Uterus (tissue), 4 donors: Measurements from ENCODE around the gene TSNAXIP1. TPM values are rescaled to one million over a fixed set of nuclear protein-coding genes. Genes with fewer than 3 reads are reported as not detected.

Source experiments
- DNase-seq, 2 donors: peaks; one replicate each; pipeline ENCODE4 v3.0.0-alpha.2; 2019 to 2020
- H3K27ac ChIP-seq, 2 donors: fragments of 200-600 bp; sonication (generic); 1 replicate in 1 of 2; 2 replicates in 1 of 2; pipeline ENCODE4 v1.5.1; 2016 to 2018
- H3K27me3 ChIP-seq, 2 donors: fragments of 200-600 bp; sonication (generic); one replicate each; pipeline ENCODE4 v1.5.1; 2018 to 2019; ENCODE audit warnings: control low read depth in 1 of 2
- H3K36me3 ChIP-seq, 2 donors: fragments of 200-600 bp; sonication (generic); one replicate each; pipeline ENCODE4 v1.5.1; 2019; ENCODE audit warnings: control low read depth in 1 of 2
- H3K4me1 ChIP-seq, 2 donors: fragments of 200-600 bp; sonication (generic); one replicate each; pipeline ENCODE4 v1.5.1; 2018 to 2019; ENCODE audit warnings: control low read depth in 1 of 2
- H3K4me3 ChIP-seq, 2 donors: fragments of 200-600 bp; sonication (generic); 1 replicate in 1 of 2; 2 replicates in 1 of 2; pipeline ENCODE4 v1.5.1; 2018 to 2019; ENCODE audit warnings: mild to moderate bottlenecking in 1 of 2
- H3K9me3 ChIP-seq, 2 donors: fragments of 200-600 bp; sonication (generic); one replicate each; pipeline ENCODE4 v1.5.1; 2019; ENCODE audit warnings: control low read depth in 1 of 2
- CTCF ChIP-seq, 4 experiments: fragments of 200-600 bp in 2 of 4; fragments of 450-650 bp in 2 of 4; sonication (generic) in 2 of 4; IDR thresholded peaks; one replicate each; pipeline ENCODE4 v1.5.1; 2016 to 2019; ENCODE audit warnings: antibody characterized with exemption in 4 of 4, mild to moderate bottlenecking in 2 of 4, moderate library complexity in 1 of 4
- POLR2A ChIP-seq, 2 donors: fragments of 450-650 bp; IDR thresholded peaks; one replicate each; pipeline ENCODE4 v1.6.1; 2016; ENCODE audit warnings: antibody characterized with exemption in 2 of 2, mild to moderate bottlenecking in 1 of 2, moderate library complexity in 1 of 2
- intact Hi-C: fragments of 100-400 bp; cut with DNase I; formaldehyde crosslinking; loops from one replicate; pipeline ENCODE4 v1.15.1; 2023; ENCODE audit warnings: low total_unique reads
- total RNA-seq, 4 donors: library from RNA; depleted of rRNA in 3 of 4; stranded (reverse); fragments of >200 nt in 3 of 4; gene quantifications; one replicate each; pipeline versions ENCODE4 v1.1.0 to v1.2.4, GENCODE V29; 2014 to 2023
- donor health status: DM: yes; HTN: yes; CAD: no.

TSNAXIP1 gene
- total RNA-seq, 4 donors from 2014 or later = 2.7 to 4.9 (median 3.6) TPM

- Histone ChIP-seq H3K9me3 (no peaks in the 10 kb centered on the region), H3K4me3 (no peak overlapping the region), H3K36me3 (no peaks in the 10 kb centered on the region), H3K27me3 (no peaks in the 10 kb centered on the region), H3K4me1 (no peaks in the 10 kb centered on the region), H3K27ac (no peak overlapping the region)
- no peak for DNase-seq
- TF ChIP-seq CTCF (IDR thresholded peaks at IDR 0.05) = no peak
- no peak for TF ChIP-seq POLR2A (IDR thresholded peaks at IDR 0.05)
- intact Hi-C loops = no loop called here
These were observed 6.3 kb upstream of the TSNAXIP1 start for GRCh38 chr16:67800338-67800926.

- Histone ChIP-seq H3K27me3 (no peaks in the 10 kb centered on the region), H3K36me3 (no peaks in the 10 kb centered on the region), H3K27ac (no peak overlapping the region), H3K4me3 (no peak overlapping the region), H3K9me3 (no peaks in the 10 kb centered on the region), H3K4me1 (no peaks in the 10 kb centered on the region)
- no peak for DNase-seq
- no peak for TF ChIP-seq CTCF (IDR thresholded peaks at IDR 0.05)
- TF ChIP-seq POLR2A (IDR thresholded peaks at IDR 0.05) = no peak
- intact Hi-C loops = no loop called here
These were observed 5.4 kb upstream of the TSNAXIP1 start for GRCh38 chr16:67801241-67801640.

GRCh38 chr16:67801883-67802282, 4.8 kb upstream of the TSNAXIP1 start:
- no peak for DNase-seq
- Histone ChIP-seq H3K27me3 (no peaks in the 10 kb centered on the region), H3K9me3 (no peaks in the 10 kb centered on the region), H3K4me1 (no peaks in the 10 kb centered on the region), H3K27ac (no peak overlapping the region), H3K36me3 (no peaks in the 10 kb centered on the region), H3K4me3 (no peak overlapping the region)
- no peak for TF ChIP-seq POLR2A (IDR thresholded peaks at IDR 0.05)
- TF ChIP-seq CTCF (IDR thresholded peaks at IDR 0.05) = no peak
- intact Hi-C loops = no loop called here

- H3K4me3 ChIP-seq = no peak overlapping the region
- DNase-seq = no peak
- intact Hi-C loops = no loop called here
- H3K9me3 ChIP-seq = no peaks in the 10 kb centered on the region
- H3K36me3 ChIP-seq = no peaks in the 10 kb centered on the region
- no peaks in the 10 kb centered on the region for H3K4me1 ChIP-seq
- no peaks in the 10 kb centered on the region for H3K27me3 ChIP-seq
- H3K27ac ChIP-seq = no peak overlapping the region
- TF ChIP-seq CTCF (IDR thresholded peaks at IDR 0.05) (no peak), POLR2A (IDR thresholded peaks at IDR 0.05) (no peak)
These were observed 2.8 kb upstream of the TSNAXIP1 start for GRCh38 chr16:67803894-67804293.

GRCh38 chr16:67804853-67805542, 1.7 kb upstream of the TSNAXIP1 start:
- TF ChIP-seq POLR2A (IDR thresholded peaks at IDR 0.05) = no peak
- TF ChIP-seq CTCF (IDR thresholded peaks at IDR 0.05) = no peak
- DNase-seq = no peak
- H3K4me3 ChIP-seq = peak overlapping the region in 1 of 2 donors; percentile 89
- intact Hi-C loops = no loop called here
- H3K4me1 ChIP-seq = no peaks in the 10 kb centered on the region
- H3K27me3 ChIP-seq = no peaks in the 10 kb centered on the region
- H3K9me3 ChIP-seq = no peaks in the 10 kb centered on the region
- no peak overlapping the region for H3K27ac ChIP-seq
- H3K36me3 ChIP-seq = no peaks in the 10 kb centered on the region
